HCT116 (cell line): ENCODE measurements around the gene BMP4.

Source experiments
- CTCF ChIP-seq, 3 experiments: fragments of 200-600 bp in 1 of 3; sonication (generic) in 1 of 3; IDR thresholded peaks in 2 of 3; conservative IDR thresholded peaks in 1 of 3; 2 replicates each; pipeline ENCODE4 v1.5.1; 2012 to 2017; ENCODE audit warnings: low read depth in 2 of 3, low read length in 2 of 3, antibody characterized with exemption in 1 of 3, borderline replicate concordance in 1 of 3, control low read depth in 1 of 3, mild to moderate bottlenecking in 1 of 3, mixed read lengths in 1 of 3, mixed run types in 1 of 3, moderate library complexity in 1 of 3; ENCODE audit not compliant: insufficient read depth in 1 of 3
- POLR2A ChIP-seq: IDR thresholded peaks from 2 replicates; pipeline ENCODE4 v1.7.0; 2011; ENCODE audit warnings: borderline replicate concordance; ENCODE audit not compliant: insufficient read depth, insufficient read length; ENCODE audit errors: extremely low read depth
- POLR2AphosphoS5 ChIP-seq: IDR thresholded peaks from 2 replicates; pipeline ENCODE4 v1.6.1; 2011; ENCODE audit warnings: mild to moderate bottlenecking, low read depth, low read length, moderate library complexity

- TF ChIP-seq CTCF (IDR thresholded peaks at IDR 0.05 in 2 of 3, conservative IDR thresholded peaks at IDR 0.05 in 1 of 3; ENCODE audit: borderline replicate concordance in 1 of 3, insufficient read depth in 1 of 3, low read depth in 2 of 3, low read length in 2 of 3) (no peak; a peak in 1 of 6 replicates), POLR2AphosphoS5 (no peak), POLR2A (no peak)
Measured at GRCh38 chr14:53957739-53958138, 1.1 kb upstream of the BMP4 start.
